ENCODE data around the gene SPEF2. TPM values are rescaled to one million over a fixed set of nuclear protein-coding genes. Genes with fewer than 3 reads are reported as not detected.

Gene SPEF2
- total RNA-seq, 1 experiment from 2014 or later: 8.0 TPM

DNA sequence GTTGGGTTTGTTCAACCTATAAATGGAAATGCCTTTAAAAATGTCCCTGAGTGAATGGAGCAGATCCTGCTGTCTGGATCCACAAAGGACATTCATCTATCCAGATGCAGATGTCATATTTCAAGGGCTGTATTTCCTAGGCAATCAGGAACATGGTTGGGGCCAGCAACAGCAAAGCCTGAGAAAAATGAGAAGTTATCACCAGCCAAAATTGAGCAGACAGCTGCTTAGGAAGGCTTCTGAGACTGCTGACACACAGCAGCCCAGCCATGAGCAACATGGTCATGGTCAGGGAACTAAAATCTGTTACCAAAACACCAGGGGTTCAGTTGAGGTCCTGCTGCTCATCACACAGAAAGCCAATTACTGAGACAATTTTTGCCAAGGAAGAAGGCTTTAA is 229.8 kb downstream of the SPEF2 start:
- H3K36me3 Mint-ChIP-seq (ENCODE audit: insufficient read depth, unreplicated experiment): no peaks in the 10 kb centered on the region
- H3K9me3 Mint-ChIP-seq (ENCODE audit: low read depth, unreplicated experiment): peaks cover 12% of the 10 kb centered on the region
- H3K27me3 Mint-ChIP-seq (ENCODE audit: unreplicated experiment): no peaks in the 10 kb centered on the region
- H3K4me3 Mint-ChIP-seq (ENCODE audit: low read depth, unreplicated experiment): no peak overlapping the region
- TF ChIP-seq, protein P1, sequence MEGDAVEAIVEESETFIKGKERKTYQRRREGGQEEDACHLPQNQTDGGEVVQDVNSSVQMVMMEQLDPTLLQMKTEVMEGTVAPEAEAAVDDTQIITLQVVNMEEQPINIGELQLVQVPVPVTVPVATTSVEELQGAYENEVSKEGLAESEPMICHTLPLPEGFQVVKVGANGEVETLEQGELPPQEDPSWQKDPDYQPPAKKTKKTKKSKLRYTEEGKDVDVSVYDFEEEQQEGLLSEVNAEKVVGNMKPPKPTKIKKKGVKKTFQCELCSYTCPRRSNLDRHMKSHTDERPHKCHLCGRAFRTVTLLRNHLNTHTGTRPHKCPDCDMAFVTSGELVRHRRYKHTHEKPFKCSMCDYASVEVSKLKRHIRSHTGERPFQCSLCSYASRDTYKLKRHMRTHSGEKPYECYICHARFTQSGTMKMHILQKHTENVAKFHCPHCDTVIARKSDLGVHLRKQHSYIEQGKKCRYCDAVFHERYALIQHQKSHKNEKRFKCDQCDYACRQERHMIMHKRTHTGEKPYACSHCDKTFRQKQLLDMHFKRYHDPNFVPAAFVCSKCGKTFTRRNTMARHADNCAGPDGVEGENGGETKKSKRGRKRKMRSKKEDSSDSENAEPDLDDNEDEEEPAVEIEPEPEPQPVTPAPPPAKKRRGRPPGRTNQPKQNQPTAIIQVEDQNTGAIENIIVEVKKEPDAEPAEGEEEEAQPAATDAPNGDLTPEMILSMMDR (IDR thresholded peaks at IDR 0.05; ENCODE audit: unreplicated experiment): no peak
- no TSS peak for BruUV-seq (replicated peaks)
- CTCF ChIA-PET: no interaction called here
- H3K27ac Mint-ChIP-seq (ENCODE audit: unreplicated experiment): no peak overlapping the region
- intact Hi-C loops (cut with micrococcal nuclease; ENCODE audit: unreplicated experiment): no loop called here
- DNase-seq: no peak
- H3K4me1 Mint-ChIP-seq (ENCODE audit: low read depth, unreplicated experiment): no peaks in the 10 kb centered on the region

GRCh38 chr5:35847961-35848360 is 230.3 kb downstream of the SPEF2 start:
- H3K9me3 Mint-ChIP-seq (ENCODE audit: low read depth, unreplicated experiment): peaks cover 12% of the 10 kb centered on the region
- BruUV-seq (replicated peaks): no TSS peak

DNA sequence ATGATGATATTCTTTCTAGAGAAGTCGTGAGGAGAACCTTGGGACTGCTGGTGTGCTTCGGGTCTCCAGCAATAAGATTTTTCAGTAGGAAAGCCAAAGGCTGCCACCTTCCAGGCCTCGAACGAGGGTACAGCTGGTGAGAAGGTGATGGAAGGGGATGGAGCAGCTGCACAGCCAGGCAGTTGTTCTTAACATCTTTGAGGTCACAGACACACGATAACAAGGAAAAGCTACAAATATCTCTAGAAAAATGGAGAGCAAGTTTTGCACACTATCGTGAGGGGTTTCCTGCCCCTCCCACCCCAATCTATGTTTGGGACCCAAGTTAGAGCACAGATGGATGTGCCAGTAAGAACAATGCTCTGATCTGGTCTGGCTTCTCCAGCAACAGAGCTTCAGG is 232.2 kb downstream of the SPEF2 start:
- no peaks in the 10 kb centered on the region for H3K27me3 Mint-ChIP-seq (ENCODE audit: unreplicated experiment)
- H3K4me3 Mint-ChIP-seq (ENCODE audit: low read depth, unreplicated experiment): no peak overlapping the region
- intact Hi-C loops (cut with micrococcal nuclease; ENCODE audit: unreplicated experiment): no loop called here
- no peak overlapping the region for H3K27ac Mint-ChIP-seq (ENCODE audit: unreplicated experiment)
- DNase-seq: no peak
- TF ChIP-seq, protein P1 (IDR thresholded peaks at IDR 0.05; ENCODE audit: unreplicated experiment): no peak
- no peaks in the 10 kb centered on the region for H3K36me3 Mint-ChIP-seq (ENCODE audit: insufficient read depth, unreplicated experiment)
- no TSS peak for BruUV-seq (replicated peaks)
- CTCF ChIA-PET: no interaction called here
- peaks cover 11% of the 10 kb centered on the region for H3K9me3 Mint-ChIP-seq (ENCODE audit: low read depth, unreplicated experiment)
- no peaks in the 10 kb centered on the region for H3K4me1 Mint-ChIP-seq (ENCODE audit: low read depth, unreplicated experiment)

More at GRCh38 chr5:35847961-35848360, 230.3 kb downstream of the SPEF2 start:
- TF ChIP-seq, protein P1 (IDR thresholded peaks at IDR 0.05; ENCODE audit: unreplicated experiment): no peak
- Mint-ChIP-seq H3K36me3 (ENCODE audit: insufficient read depth, unreplicated experiment) (no peaks in the 10 kb centered on the region), H3K27ac (ENCODE audit: unreplicated experiment) (no peak overlapping the region), H3K27me3 (ENCODE audit: unreplicated experiment) (no peaks in the 10 kb centered on the region), H3K4me1 (ENCODE audit: low read depth, unreplicated experiment) (no peaks in the 10 kb centered on the region), H3K4me3 (ENCODE audit: low read depth, unreplicated experiment) (no peak overlapping the region)
- no peak for DNase-seq
- CTCF ChIA-PET: no interaction called here
- intact Hi-C loops (cut with micrococcal nuclease; ENCODE audit: unreplicated experiment): no loop called here

- no TSS peak for BruUV-seq (replicated peaks)
- DNase-seq: no peak
- Mint-ChIP-seq H3K9me3 (ENCODE audit: low read depth, unreplicated experiment) (peaks cover 8% of the 10 kb centered on the region), H3K27ac (ENCODE audit: unreplicated experiment) (no peak overlapping the region), H3K36me3 (ENCODE audit: insufficient read depth, unreplicated experiment) (no peaks in the 10 kb centered on the region), H3K27me3 (ENCODE audit: unreplicated experiment) (no peaks in the 10 kb centered on the region), H3K4me3 (ENCODE audit: low read depth, unreplicated experiment) (no peak overlapping the region), H3K4me1 (ENCODE audit: low read depth, unreplicated experiment) (no peaks in the 10 kb centered on the region)
- TF ChIP-seq, protein P1 (IDR thresholded peaks at IDR 0.05; ENCODE audit: unreplicated experiment): no peak
- CTCF ChIA-PET: interaction anchor here (0.7 kb wide), 1 partner anchor 76 kb away, joined by 3 read pairs; no protein-coding TSS in a partner anchor
- intact Hi-C loops (cut with micrococcal nuclease; ENCODE audit: unreplicated experiment): no loop called here
Observed at GRCh38 chr5:35850967-35851680, 233.5 kb downstream of the SPEF2 start.

Data from Calu3 (cell line).